ENCODE measurements around the gene NEURL2. TPM values are rescaled to one million over a fixed set of nuclear protein-coding genes. Genes with fewer than 3 reads are reported as not detected.

Gene NEURL2
- total and polyA plus RNA-seq, 2 experiments from 2014 or later = 4.6 to 10.9 TPM

DNA sequence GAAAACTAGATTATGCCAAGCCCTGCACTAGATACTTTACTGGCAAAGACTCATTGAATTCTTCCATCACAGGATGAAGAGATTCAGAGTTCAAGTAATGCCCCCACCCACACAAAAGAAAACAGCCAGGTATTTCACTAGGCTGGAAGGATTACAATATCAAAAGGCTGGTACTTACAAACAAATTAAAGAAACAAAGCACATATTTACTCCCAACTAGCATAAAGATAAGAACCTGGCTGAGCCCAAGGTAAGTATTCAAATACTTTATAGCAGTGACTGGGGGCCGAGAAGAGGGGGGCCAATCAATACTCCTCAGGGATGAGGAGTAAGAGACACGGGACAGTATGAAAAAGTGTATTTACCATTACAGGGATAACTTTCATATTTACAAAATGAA lies 37.5 kb downstream of the NEURL2 start:
- H3K36me3 ChIP-seq (ENCODE audit: insufficient read depth) = peaks cover 4% of the 10 kb centered on the region; the same call in 1 of the 2 replicates
- H3K27me3 ChIP-seq (ENCODE audit: insufficient read depth) = no peaks in the 10 kb centered on the region
- H3K36me3 Mint-ChIP-seq (ENCODE audit: low read depth) = peaks cover 32% of the 10 kb centered on the region
- H3K79me2 ChIP-seq (replicated peaks; ENCODE audit: insufficient read depth) = peaks cover 37% of the 10 kb centered on the region
- H3K27me3 Mint-ChIP-seq (ENCODE audit: insufficient read depth, low read depth, poor library complexity) = peaks cover 14% of the 10 kb centered on the region
- TF ChIP-seq STAT1 (IDR thresholded peaks at IDR 0.05; ENCODE audit: unreplicated experiment) = no peak
- TF ChIP-seq NANOG (IDR thresholded peaks at IDR 0.05; ENCODE audit: borderline replicate concordance) = peak; percentile 96
- TF ChIP-seq POLR2AphosphoS5 (IDR thresholded peaks at IDR 0.05; ENCODE audit: low read depth) = peak; percentile 26; the same call in 1 of the 2 replicates
- peak; percentile 53; the same call in 1 of the 2 replicates for TF ChIP-seq CREB1 (CRISPR knock-in tag; IDR thresholded peaks at IDR 0.05; ENCODE audit: low read depth)
- H3K4me2 ChIP-seq = peak overlapping the region; percentile 17
- peak; percentile 87 for DNase-seq (ENCODE audit: low spot score)
- H3K4me3 Mint-ChIP-seq = peak overlapping the region; percentile 58
- H3K4me3 ChIP-seq = 0 out of 2 replicates have a peak overlapping the region, but pooled peaks have one; percentile 4
- H3K4me1 Mint-ChIP-seq = peaks cover 48% of the 10 kb centered on the region
- H2AFZ ChIP-seq = no peak overlapping the region
- peak; percentile 7 for ATAC-seq
- peak overlapping the region; percentile 75 for H3K27ac ChIP-seq (ENCODE audit: low read depth)
- no peaks in the 10 kb centered on the region for H4K20me1 ChIP-seq (replicated peaks; ENCODE audit: insufficient read depth)
- H3K27ac Mint-ChIP-seq = peak overlapping the region; percentile 94
- no peaks in the 10 kb centered on the region for H3K9me3 Mint-ChIP-seq
- peaks cover 39% of the 10 kb centered on the region for H3K4me1 ChIP-seq (ENCODE audit: insufficient read depth)
- H3K9me2 ChIP-seq (ENCODE audit: insufficient read depth) = no peaks in the 10 kb centered on the region
- no peaks in the 10 kb centered on the region for H3F3A ChIP-seq (replicated peaks; ENCODE audit: low read depth)

DNA sequence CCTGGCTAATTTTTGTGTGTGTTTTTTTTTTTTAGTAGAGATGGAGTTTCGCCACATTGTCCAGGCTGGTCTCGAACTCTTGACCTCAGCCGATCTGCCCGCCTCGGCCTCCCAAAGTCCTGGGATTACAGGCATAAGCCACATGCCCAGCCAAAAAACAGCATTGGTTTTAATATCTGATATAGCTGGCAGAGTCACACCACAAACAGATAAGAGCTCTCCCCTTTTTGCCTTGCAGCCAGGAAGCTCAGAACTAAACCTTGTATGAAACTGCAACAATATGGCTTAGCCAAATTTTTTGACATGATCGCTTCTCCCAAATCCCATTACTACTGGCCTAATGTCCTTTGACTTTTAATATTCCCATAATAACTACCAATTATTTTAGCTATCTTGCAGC lies 38.7 kb downstream of the NEURL2 start:
- no peak overlapping the region for H3K4me3 ChIP-seq
- peak overlapping the region; percentile 75 for H3K27ac ChIP-seq (ENCODE audit: low read depth)
- H2AFZ ChIP-seq = no peak overlapping the region
- H3F3A ChIP-seq (replicated peaks; ENCODE audit: low read depth) = no peaks in the 10 kb centered on the region
- Mint-ChIP-seq H3K36me3 (ENCODE audit: low read depth) (peaks cover 32% of the 10 kb centered on the region), H3K4me3 (no peak overlapping the region), H3K9me3 (no peaks in the 10 kb centered on the region), H3K27me3 (ENCODE audit: insufficient read depth, low read depth, poor library complexity) (peaks cover 12% of the 10 kb centered on the region), H3K27ac (no peak overlapping the region), H3K4me1 (peaks cover 43% of the 10 kb centered on the region)
- H3K9me2 ChIP-seq (ENCODE audit: insufficient read depth) = no peaks in the 10 kb centered on the region
- H4K20me1 ChIP-seq (replicated peaks; ENCODE audit: insufficient read depth) = no peaks in the 10 kb centered on the region
- TF ChIP-seq, protein P1, sequence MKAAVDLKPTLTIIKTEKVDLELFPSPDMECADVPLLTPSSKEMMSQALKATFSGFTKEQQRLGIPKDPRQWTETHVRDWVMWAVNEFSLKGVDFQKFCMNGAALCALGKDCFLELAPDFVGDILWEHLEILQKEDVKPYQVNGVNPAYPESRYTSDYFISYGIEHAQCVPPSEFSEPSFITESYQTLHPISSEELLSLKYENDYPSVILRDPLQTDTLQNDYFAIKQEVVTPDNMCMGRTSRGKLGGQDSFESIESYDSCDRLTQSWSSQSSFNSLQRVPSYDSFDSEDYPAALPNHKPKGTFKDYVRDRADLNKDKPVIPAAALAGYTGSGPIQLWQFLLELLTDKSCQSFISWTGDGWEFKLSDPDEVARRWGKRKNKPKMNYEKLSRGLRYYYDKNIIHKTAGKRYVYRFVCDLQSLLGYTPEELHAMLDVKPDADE (IDR thresholded peaks at IDR 0.05) = no peak
- TF ChIP-seq, protein P2, sequence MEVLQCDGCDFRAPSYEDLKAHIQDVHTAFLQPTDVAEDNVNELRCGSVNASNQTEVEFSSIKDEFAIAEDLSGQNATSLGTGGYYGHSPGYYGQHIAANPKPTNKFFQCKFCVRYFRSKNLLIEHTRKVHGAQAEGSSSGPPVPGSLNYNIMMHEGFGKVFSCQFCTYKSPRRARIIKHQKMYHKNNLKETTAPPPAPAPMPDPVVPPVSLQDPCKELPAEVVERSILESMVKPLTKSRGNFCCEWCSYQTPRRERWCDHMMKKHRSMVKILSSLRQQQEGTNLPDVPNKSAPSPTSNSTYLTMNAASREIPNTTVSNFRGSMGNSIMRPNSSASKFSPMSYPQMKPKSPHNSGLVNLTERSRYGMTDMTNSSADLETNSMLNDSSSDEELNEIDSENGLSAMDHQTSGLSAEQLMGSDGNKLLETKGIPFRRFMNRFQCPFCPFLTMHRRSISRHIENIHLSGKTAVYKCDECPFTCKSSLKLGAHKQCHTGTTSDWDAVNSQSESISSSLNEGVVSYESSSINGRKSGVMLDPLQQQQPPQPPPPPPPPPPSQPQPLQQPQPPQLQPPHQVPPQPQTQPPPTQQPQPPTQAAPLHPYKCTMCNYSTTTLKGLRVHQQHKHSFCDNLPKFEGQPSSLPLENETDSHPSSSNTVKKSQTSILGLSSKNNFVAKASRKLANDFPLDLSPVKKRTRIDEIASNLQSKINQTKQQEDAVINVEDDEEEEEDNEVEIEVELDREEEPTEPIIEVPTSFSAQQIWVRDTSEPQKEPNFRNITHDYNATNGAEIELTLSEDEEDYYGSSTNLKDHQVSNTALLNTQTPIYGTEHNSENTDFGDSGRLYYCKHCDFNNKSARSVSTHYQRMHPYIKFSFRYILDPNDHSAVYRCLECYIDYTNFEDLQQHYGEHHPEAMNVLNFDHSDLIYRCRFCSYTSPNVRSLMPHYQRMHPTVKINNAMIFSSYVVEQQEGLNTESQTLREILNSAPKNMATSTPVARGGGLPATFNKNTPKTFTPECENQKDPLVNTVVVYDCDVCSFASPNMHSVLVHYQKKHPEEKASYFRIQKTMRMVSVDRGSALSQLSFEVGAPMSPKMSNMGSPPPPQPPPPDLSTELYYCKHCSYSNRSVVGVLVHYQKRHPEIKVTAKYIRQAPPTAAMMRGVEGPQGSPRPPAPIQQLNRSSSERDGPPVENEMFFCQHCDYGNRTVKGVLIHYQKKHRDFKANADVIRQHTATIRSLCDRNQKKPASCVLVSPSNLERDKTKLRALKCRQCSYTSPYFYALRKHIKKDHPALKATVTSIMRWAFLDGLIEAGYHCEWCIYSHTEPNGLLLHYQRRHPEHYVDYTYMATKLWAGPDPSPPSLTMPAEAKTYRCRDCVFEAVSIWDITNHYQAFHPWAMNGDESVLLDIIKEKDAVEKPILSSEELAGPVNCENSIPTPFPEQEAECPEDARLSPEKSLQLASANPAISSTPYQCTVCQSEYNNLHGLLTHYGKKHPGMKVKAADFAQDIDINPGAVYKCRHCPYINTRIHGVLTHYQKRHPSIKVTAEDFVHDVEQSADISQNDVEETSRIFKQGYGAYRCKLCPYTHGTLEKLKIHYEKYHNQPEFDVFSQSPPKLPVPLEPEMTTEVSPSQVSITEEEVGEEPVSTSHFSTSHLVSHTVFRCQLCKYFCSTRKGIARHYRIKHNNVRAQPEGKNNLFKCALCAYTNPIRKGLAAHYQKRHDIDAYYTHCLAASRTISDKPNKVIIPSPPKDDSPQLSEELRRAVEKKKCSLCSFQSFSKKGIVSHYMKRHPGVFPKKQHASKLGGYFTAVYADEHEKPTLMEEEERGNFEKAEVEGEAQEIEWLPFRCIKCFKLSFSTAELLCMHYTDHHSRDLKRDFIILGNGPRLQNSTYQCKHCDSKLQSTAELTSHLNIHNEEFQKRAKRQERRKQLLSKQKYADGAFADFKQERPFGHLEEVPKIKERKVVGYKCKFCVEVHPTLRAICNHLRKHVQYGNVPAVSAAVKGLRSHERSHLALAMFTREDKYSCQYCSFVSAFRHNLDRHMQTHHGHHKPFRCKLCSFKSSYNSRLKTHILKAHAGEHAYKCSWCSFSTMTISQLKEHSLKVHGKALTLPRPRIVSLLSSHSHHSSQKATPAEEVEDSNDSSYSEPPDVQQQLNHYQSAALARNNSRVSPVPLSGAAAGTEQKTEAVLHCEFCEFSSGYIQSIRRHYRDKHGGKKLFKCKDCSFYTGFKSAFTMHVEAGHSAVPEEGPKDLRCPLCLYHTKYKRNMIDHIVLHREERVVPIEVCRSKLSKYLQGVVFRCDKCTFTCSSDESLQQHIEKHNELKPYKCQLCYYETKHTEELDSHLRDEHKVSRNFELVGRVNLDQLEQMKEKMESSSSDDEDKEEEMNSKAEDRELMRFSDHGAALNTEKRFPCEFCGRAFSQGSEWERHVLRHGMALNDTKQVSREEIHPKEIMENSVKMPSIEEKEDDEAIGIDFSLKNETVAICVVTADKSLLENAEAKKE (CRISPR knock-in tag; IDR thresholded peaks at IDR 0.05) = no peak
- DNase-seq (ENCODE audit: low spot score) = no peak
- H3K4me2 ChIP-seq = no peak overlapping the region
- no peaks in the 10 kb centered on the region for H3K27me3 ChIP-seq (ENCODE audit: insufficient read depth)
- peaks cover 35% of the 10 kb centered on the region for H3K4me1 ChIP-seq (ENCODE audit: insufficient read depth)
- no peak for ATAC-seq
- H3K36me3 ChIP-seq (ENCODE audit: insufficient read depth) = peaks cover 4% of the 10 kb centered on the region; the same call in 1 of the 2 replicates
- peaks cover 36% of the 10 kb centered on the region for H3K79me2 ChIP-seq (replicated peaks; ENCODE audit: insufficient read depth)

Data from GM23338 (cell line).